ENCODE results near the gene NOP9.
A peak's percentile ranks its signal among the peaks of the same experiment; 100 is the strongest.
"Not testable (repeated sequence)": the region's sequence is repeated elsewhere in the genome, so short reads cannot be mapped to it uniquely, and the experiment has no call there.

NOP9 gene

DNA sequence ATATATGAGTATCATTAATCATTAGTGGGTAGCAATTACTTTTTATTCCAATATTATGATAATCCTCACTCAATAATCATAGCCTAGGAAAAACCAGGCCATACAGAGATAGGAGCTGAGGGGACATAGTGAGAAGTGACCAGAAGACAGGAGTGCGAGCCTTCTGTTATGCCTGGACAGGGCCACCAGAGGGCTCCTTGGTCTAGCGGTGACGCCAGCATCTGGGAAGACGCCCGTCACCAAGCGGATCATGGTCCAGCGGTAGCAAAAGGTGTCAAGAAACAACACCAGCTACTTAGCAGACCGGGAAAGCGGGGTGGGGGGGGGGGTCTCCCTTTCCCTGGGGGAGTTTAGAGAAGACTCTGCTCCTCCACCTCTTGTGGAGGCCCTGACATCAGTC, 28.3 kb downstream of the NOP9 start:
- DNase-seq (ENCODE audit: low read depth) = not testable (repeated sequence)

DNA sequence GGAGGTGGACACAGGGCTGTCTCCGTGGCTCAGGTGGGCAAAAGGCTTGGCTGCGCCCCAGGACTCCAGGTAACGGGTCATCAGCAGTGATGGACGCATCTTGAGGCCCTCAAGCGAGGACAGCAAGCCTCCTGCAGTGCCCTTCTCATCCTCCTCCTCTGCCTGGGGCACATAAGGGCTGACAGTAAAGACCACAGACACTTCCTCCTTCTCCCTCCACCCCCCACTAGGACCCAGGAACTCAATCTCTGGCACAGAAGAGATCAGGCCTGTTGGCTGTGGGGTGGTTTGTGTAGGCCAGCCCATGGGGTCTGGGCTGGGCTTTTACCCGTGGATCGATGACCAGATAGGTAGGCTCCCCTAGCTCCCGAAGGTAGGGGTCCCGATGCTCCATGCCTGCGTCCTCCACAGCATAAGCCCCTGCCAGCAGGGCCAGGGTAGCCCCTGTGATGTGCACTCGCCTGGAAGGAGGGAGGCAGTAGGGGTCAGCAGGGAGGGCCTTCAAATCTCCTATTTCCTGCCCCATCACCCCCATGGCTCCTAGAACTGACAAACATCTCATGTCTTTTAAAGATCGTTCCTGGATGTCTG, 29.5 kb downstream of the NOP9 start:
- no peak for DNase-seq (ENCODE audit: low read depth)

DNA sequence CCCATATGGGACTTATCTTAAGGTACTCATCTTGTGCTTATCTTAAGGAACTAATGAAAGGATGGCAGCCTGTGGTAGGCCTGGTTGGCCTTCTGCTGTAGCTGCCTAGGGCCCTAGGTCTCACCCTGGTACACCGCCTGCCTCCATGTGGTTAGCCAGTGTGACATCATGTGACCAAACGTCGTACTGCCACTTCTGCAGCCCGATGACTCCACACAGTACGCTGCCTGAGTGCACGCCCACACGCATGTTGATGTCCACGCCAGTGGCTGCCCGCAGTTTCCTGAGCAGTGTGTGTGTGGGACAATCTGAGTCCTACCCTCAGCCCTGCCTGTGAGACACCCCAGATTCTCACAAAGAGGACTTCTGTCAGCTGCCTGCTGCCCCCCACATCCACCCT, 30.1 kb downstream of the NOP9 start:
- peak; percentile 39 for DNase-seq (ENCODE audit: low read depth)

DNA sequence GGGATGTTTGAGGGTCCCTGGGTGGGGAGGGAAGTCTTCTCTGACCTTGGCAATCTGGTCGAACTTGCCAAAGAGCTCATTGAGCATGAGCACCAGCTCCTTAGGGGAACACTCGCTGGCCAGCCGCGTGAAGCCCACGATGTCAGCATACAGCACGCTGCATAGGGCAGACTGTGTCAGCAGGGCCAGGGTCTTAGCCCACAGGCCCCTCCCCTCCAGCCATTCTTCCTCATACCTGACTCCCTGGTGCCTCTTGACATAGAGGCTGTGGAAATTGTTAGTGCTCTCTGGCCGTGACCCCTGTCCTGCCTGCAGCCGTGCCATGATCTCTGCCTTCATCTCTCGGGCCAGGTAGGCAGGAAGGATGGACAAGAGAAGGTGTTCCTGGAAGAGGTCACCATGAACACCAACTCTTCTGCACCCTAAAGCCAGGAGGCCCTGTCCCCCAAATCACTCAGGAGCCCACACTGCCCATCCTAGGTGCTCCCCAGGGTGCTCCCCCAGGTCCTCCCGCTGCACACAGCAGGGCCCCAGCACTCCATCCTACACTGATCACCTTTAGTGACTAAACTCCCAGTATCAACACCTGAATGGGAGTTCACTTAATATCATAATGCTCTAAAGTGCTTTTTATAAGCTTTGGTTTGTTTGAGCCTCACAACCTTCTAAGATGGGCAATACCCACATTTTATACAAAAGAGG, 31.5 kb downstream of the NOP9 start:
- no peak for DNase-seq (ENCODE audit: low read depth)

DNA sequence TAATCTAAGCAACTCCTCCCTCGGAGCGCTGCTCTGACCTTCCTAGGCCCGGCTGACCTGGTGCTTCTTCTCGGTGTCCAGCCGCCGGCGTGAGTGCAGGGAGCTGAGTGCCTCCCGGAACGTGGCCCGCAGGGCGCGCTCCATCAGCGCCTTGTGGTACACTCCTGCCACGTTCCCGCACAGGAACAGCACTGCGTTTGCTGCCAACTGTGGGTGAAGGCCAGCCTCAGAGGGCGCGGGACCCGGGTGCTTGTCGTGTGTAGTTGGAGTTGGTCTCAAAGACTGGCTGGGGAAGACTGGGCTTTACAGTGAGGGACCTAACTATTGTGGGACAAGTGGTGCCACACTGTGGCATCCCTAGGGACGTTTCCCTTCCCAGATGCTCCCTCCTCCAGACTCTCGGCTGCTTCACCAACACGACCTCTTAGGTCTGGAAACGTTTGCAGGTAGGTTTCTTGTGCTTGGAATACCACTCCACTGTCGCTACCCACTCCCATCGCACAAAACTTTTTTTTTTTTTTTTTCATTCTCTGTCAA, 32.1 kb downstream of the NOP9 start:
- DNase-seq (ENCODE audit: low read depth) = no peak

DNA sequence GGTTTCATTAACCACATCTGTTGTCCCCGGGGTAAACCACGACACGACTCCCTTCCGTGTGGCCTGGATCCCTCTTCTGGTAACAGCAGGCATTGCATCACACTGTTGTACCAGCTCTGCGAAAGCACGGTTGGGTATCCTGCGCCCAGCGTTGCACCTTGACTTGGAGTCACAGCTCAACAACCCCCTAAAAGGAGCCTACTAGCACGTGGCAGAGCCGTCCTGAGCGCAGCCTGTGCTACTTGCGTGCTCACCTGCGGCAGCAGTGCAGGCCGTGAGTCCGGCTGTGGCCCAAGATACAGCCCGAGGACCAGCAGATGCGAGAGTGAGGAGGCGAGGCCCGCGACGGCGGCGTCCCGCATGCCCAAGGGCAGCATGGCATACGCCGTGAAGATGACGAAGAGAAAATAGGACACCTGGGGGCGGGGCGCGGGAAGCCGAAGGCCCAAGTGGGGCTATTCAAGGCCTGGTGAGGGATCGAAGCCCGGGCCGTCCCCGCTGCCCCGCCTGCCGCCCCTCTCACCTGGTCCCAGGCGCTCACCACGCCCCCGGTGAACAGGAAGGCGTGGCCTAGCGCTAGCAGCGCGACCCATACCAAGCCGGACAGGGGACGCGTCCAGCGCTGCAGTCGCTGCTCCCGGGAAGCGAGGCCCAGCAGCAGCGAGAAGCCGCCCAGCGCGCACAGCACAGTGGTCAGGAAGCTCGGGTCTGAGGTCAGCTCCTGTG, 32.8 kb downstream of the NOP9 start:
- peak; percentile 73 for DNase-seq (ENCODE audit: low read depth)

DNA sequence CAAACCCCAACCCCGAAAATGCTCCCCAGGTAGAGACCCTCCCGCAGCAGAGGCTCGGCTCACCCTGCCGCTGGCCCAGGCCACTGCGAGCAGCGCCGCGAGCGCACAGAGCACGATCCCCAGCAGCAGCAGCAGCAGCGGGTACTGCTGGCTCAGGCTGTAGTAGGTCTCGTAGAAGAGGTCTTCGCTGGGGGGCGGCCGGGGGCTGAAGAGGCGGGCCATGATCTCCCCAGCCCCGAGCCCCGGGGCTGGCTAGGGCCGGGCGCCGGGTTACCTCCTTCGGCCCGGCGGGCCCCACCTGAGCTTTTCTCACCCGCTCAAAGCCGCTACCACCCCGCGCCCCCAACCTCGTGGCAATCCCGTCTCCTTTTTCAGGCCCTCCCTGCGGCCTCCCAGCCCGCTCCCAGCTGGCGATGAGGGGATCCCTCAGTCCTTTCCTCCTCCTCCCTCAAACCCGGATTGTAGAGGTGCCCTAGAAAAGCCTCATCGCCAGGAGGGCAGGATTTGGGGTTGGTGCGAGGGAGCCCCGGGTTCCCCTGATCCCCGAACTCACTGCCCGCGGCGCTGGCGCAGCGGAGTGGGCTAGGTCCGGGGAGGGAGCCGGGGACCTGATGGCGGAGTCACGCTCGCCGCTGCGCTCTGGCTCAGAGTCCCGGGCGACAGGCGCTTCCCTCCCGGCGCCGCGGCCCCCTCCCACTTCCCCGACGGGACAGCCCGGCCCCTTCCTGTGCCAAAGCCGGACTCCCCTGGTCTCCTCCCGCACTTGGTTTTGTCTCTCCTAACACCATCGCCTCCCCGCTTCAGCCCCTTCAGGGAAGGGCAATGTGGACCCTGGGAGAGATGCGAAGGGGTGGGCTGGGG, 35.0 kb downstream of the NOP9 start, which contains the start of gene ADCY4:
TSS of gene ADCY4 (minus strand) at position 641 of the 861 bp plus-strand sequence. CDS start at position 222, 419 bp downstream.
- DNase-seq (ENCODE audit: low read depth) = no peak

DNA sequence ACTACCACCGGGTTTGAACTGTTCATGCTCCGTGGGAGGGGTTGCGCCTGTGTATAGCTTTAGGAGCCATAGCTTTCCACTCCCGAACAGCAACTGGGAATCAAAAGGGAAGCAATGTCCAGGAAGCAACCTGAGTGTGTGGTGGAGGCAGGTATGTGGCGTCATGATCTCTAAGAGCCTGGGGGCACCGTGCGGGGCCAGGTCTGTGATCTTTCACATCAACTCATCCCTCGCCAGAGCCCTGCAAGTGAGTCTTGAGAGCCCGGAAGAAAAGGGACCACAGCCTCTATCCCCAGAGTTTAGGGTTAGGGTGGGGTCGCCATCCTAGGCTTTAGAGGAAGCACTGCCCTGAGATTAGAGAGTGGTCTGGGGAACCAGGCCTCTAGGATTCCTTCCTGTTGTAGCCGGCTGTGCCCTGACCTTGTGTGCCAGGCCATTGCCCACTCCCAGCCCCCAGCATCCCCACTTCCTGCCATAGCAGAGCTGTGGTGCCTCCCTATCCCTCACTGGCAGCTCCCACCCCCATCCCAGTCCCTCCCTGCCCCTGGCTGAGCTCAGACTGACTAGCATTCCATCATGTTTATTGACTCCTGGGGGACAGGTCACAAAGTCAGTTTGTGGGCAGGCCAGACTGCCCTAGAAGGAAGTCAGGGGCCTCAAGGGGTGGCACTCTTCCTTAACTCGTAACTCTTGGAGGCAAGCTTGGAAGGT, 36.0 kb downstream of the NOP9 start:
- DNase-seq (ENCODE audit: low read depth) = no peak

DNA sequence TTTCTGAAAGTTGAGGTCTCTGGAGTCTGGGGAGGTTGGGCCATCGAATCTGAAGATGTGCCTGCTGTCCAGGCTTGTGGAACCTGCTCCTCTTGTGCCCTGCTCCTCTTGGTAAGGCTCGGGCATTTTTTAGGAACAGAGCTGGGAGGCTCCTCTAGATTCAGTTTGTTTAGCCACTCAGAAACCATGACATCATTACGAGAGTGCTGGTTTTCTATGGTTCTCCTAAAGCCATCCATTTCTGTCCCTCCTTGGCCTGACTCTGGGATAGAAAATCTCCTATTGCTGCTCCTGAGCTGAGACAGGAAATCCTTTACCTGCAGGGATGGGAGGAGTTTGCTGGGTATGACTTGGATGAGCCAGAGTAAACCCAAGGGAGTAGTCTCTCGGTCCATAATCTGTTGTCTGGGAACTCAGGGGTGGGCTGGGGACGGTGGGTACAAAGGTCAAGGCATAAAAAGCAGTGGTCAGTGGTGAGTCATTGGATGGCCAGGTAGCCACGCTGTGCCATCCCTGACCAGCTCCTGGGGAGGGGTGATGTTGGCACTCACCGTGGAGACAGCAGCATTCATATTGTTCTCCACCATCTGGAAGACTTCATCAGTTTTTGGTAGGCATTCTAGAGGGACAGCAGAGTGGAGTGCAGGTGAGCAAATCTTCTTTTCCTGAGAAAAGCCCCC, 37.6 kb downstream of the NOP9 start:
- no peak for DNase-seq (ENCODE audit: low read depth)

DNA sequence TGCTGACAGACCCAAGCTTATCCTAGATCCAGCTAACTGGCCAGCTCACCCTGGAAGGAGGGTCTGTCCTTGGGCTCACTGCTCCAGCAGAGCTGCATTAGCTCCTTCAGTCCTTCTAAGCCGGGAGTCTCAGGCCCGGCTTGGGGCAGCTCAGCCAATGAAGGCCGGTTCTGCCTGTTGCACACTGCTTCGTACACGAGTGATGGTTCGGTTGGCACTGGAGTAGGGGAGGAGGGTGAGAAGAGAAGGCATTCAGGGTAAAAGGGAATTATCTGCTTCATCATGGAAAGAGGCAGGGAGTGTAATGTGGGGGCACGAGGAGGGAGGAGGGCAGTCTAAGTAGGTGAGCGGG, 38.1 kb downstream of the NOP9 start:
- no peak for DNase-seq (ENCODE audit: low read depth)

DNA sequence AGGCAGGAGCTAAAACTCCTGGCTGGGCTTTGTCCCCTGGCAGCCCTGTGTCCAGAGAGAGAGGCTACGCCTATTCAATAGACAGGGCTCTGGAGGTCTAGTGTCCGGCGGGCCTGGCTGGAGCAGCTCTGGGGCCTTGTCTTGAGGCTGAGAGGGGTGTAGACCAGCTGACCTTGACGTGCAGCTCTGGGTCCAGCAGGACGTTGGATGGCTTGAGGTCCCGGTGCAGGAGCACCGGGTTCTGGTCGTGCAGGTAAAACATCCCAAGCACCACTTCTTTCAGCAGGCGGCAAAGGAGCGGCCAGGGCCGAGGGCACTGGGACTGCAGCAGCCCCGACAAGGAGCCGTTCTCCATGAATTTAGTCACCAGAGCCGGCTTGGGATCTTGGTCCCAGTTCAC, 39.2 kb downstream of the NOP9 start:
- no peak for DNase-seq (ENCODE audit: low read depth)

DNA sequence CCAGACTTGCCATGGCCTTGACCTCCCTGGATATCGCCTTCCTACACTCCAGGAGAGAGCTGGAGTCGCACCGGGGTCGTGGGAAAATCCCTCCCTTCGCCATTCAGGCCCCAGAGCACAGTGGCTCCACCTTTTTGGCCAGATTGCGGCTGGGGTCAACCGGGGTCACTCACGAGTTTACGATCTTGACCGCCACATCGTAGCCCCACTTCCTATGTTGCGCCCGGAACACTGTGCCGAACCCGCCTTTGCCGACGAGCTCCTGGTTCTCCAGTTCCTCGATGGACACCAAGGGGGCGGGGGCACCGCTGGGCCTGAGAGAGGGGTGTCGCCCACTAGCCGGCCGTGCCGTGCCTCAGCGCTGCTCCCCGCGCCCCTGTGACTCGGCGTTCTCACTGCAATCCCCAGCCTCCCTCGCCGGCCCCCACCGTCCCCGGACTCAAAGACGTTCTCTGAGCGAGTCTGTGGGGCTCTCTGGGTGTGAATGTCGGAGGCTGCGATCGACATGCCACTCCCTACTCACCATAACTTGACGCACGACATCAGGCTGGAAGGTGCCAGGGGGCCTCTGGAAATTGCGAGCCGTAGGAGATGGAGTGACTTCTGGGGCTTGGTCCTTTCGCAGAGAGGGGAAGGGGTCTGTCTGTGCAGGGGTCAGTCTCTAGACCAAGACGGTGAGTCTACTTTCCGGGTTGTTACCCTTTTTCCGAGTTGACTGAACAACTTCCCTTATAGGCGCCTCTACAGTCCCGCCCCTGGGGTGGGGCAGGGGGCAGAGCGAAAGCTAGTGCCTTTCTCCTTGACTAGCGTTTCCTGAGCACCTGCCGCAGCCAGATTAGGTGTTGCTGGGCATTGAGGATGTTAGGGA, 39.9 kb downstream of the NOP9 start, which contains the start of gene RIPK3:
TSS of gene RIPK3 (minus strand) at position 708 of the 868 bp plus-strand sequence. CDS start at position 543, 165 bp downstream.
- DNase-seq (ENCODE audit: low read depth) = peak; percentile 51

DNA sequence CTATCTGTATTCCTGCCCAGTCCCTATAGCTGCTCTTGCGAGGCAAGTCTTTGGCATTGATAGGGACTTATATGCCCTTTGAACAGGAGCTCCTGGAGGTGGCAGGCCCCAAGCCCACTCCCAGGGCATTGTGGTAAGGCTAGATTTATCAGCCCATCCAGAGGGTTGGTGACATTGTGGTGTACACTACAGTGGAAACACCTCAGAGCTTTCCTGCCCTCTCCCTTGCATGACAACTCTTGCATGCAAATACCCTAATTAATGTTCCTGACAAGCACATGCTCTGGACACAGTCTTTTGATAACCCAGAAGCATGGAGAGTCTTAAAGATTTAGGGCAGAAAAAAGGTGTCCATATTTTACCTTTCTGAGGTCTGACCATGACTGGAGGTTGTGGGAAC, 41.0 kb downstream of the NOP9 start:
- no peak for DNase-seq (ENCODE audit: low read depth)

DNA sequence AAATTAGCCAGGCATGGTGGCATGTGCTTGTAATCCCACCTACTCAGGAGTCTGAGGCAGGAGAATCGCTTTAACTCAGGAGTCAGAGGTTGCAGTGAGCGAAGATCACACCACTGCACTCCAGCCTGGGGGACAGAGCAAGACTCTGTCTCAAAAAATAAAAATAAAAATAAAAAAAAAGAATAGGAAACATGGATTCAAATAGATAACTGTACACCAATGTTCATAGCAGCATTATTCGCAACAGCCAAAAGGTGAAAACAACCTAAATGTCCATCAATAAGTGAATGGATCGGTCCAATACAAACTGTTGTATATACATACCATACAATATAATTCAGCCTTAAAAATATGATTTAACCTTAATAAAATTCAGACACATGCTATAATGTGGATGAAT, 43.2 kb downstream of the NOP9 start:
- no peak for DNase-seq (ENCODE audit: low read depth)

DNA sequence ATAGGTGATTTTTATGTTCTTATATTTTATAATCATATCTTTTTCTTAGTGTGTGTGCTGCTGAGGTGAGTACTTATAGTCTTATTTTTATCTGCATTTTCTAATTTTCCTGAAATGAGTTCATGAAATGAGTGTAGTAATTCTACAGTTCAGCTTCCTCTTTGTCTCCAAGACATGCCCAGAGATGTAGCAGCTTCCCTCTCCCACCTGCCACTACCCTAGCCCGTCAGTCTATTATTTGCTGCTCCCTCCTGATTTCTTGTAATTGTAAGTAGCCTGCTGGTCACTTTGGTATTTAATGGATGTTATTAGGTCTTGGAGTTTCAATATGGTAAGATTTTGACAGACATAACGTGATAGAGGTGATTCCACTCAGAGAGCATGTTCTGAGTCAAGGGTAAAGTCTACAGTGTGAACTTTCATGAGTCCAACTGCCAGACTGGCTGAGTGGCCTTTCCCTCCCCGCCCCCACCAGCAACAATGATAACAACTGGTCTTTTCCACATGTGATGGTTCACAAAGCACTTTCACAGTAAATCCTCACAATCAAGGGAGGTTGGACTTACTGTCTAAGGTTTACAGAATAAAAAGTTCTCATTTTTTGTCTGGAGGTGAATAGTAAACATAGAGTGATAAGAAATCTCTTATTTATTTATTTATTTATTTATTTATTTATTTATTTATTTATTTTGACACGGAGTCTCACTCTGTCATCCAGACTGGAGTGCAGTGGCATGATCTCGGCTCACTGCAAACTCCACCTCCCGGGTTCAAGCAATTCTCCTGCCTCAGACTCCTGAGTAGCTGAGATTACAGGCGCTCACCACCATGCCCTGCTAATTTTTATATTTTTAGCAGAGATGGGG, 44.4 kb downstream of the NOP9 start:
- DNase-seq (ENCODE audit: low read depth) = no peak

DNA sequence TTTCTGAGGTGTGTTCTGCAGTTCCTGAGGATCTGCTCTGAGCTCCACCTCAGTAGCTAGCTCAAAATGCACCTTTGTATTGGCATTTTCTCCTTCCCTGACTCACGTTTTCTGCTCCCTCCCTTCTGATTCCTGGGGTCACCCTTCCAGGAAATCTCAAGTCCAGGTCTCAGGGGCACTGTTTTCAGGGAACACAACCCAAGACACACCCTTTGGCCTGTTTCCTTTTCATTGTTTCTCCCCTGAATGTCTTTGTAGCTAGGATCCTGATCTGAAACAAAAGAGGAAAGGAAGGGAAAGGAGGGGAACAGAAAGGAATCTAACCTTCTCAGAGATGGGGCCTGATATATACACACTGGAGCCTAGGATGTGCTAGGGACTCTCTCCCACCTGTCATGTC, 47.5 kb downstream of the NOP9 start:
- no peak for DNase-seq (ENCODE audit: low read depth)

DNA sequence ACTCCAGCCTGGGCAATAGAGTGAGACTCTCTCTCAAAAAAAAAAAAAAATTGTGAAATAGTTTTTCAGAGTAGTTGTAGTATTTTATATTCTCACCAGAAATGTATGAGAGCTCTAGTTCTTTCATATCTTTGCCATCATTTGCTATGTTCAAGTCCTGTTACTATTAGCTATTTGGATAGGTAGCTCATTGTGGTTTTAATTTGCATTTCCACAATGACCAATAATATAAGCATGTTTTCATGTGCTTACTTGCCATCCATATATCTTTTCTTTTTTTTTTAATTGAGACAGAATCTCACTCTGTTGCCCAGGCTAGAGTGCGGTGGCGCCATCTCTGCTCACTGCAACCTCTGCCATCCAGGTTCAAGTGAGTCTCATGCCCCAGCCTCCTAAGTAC, 48.5 kb downstream of the NOP9 start:
- DNase-seq (ENCODE audit: low read depth) = no peak

DNA sequence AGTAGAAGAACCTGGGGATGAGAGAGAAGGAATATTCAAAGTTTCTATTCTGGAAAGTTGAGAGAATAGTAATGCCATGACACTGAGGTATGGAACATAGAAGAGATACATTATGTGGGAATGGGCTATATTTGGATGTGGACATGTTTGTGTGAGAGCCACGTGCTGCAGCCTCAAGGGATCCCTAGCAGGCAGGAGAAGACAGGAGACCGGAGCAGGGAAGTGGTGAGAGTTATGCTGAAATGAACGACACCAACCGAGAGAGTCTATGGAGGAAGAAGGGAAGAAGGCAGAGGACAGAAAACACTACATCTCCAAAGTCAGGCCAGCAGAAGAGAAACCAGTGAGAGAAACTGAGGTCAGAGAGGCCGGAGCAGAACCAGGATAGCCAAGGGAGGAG, 50.1 kb downstream of the NOP9 start:
- no peak for DNase-seq (ENCODE audit: low read depth)

DNA sequence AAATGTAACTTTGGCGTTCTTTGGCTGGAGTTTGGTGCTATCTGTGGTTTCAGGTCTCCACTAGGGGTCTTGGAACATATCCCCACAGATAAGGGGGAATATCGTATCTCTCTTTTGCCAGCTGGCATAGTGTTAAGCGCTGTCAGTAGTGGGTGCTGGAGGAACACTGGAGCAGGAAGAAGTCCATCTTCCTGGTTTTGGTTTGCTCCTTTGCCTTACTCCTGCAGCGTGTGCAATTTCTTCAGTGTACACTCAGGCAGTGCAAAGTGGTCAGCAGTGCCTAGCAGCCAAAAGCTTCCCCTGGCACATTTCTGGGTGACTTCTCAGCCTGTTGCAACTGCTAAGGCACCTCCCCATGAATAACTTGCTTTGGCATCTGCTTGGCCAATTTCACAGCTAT, 51.9 kb downstream of the NOP9 start:
- no peak for DNase-seq (ENCODE audit: low read depth)
